ENCODE data around the gene CCDC144A.
"Not testable (repeated sequence)": the region's sequence is repeated elsewhere in the genome, so short reads cannot be mapped to it uniquely, and the experiment has no call there.

Gene CCDC144A

DNA sequence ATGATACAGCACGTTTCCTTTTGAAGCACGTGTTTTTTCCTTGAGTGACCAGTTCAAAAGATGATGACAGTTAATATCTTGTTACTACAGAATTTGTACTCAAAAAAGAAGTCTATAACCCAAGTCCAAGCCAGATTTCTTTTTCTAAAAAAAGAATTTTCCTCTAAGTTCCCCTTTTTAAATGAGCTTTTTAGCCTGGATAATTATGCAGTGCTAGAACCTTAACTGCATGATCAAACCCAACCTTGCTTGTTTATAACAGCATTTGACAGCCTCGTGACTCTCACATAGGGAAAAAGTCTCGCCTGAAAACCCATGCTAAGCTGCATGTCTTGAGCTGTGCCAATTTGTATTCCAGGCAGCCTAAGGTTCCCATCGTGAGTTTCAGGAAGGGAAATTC is 104.2 kb downstream of the CCDC144A start:
- not testable (repeated sequence) for H3K79me2 ChIP-seq (ENCODE audit: low read length); H3K9ac ChIP-seq (ENCODE audit: low read length); H3K36me3 ChIP-seq (replicated peaks; ENCODE audit: insufficient read depth, low read length); DNase-seq; H3K9me2 ChIP-seq (replicated peaks; ENCODE audit: insufficient read depth, low read length); H3K4me2 ChIP-seq (ENCODE audit: low read depth, low read length); H2AFZ ChIP-seq (ENCODE audit: low read length); H3K4me1 ChIP-seq (ENCODE audit: low read length); H3K9me3 ChIP-seq (replicated peaks; ENCODE audit: insufficient read depth, low read length); H3K27ac ChIP-seq (ENCODE audit: low read length); H3K4me3 ChIP-seq (ENCODE audit: low read length); H3F3A ChIP-seq (ENCODE audit: insufficient read depth, low read length); H4K20me1 ChIP-seq (ENCODE audit: insufficient read depth, low read length); H3K27me3 ChIP-seq (replicated peaks; ENCODE audit: insufficient read depth, low read length)

DNA sequence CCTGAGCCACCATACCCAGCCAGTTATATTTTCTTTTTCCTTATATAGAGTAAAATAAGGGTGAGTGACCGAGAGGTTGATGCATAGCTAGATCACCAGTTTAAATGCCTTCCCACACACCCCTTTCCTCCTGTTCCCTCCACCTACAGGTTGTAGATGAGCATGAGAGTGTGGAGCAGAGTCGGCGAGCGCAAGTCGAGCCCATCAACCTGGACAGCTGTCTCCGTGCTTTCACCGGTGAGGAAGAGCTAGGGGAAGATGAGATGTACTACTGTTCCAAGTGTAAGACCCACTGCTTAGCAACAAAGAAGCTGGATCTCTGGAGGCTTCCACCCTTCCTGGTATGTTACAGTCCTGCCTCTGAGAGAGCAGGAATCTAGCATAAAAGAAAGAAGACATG is 105.9 kb downstream of the CCDC144A start:
- H3K27ac ChIP-seq (ENCODE audit: low read length); H3K36me3 ChIP-seq (replicated peaks; ENCODE audit: insufficient read depth, low read length); H3K9me3 ChIP-seq (replicated peaks; ENCODE audit: insufficient read depth, low read length); H3K79me2 ChIP-seq (ENCODE audit: low read length); H3K9me2 ChIP-seq (replicated peaks; ENCODE audit: insufficient read depth, low read length); DNase-seq; H3K4me3 ChIP-seq (ENCODE audit: low read length); H2AFZ ChIP-seq (ENCODE audit: low read length); H3K27me3 ChIP-seq (replicated peaks; ENCODE audit: insufficient read depth, low read length); H3K9ac ChIP-seq (ENCODE audit: low read length); H3F3A ChIP-seq (ENCODE audit: insufficient read depth, low read length); H3K4me1 ChIP-seq (ENCODE audit: low read length); H4K20me1 ChIP-seq (ENCODE audit: insufficient read depth, low read length); H3K4me2 ChIP-seq (ENCODE audit: low read depth, low read length): not testable (repeated sequence)

- H3K9me3 ChIP-seq (replicated peaks; ENCODE audit: insufficient read depth, low read length); H3K4me1 ChIP-seq (ENCODE audit: low read length); DNase-seq; H3K36me3 ChIP-seq (replicated peaks; ENCODE audit: insufficient read depth, low read length); H3F3A ChIP-seq (ENCODE audit: insufficient read depth, low read length); H4K20me1 ChIP-seq (ENCODE audit: insufficient read depth, low read length); H3K4me2 ChIP-seq (ENCODE audit: low read depth, low read length); H3K27me3 ChIP-seq (replicated peaks; ENCODE audit: insufficient read depth, low read length); H3K4me3 ChIP-seq (ENCODE audit: low read length); H3K27ac ChIP-seq (ENCODE audit: low read length); H3K9me2 ChIP-seq (replicated peaks; ENCODE audit: insufficient read depth, low read length); H3K79me2 ChIP-seq (ENCODE audit: low read length); H2AFZ ChIP-seq (ENCODE audit: low read length); H3K9ac ChIP-seq (ENCODE audit: low read length): not testable (repeated sequence)
Observed at GRCh38 chr17:16804851-16805250, 114.8 kb downstream of the CCDC144A start.

GRCh38 chr17:16806599-16806998 is 116.6 kb downstream of the CCDC144A start:
- not testable (repeated sequence) for H3K4me3 ChIP-seq (ENCODE audit: low read length)

GRCh38 chr17:16807620-16808019 is 117.6 kb downstream of the CCDC144A start:
- H2AFZ ChIP-seq (ENCODE audit: low read length); H3K4me1 ChIP-seq (ENCODE audit: low read length); H3K27me3 ChIP-seq (replicated peaks; ENCODE audit: insufficient read depth, low read length); DNase-seq; H3K4me3 ChIP-seq (ENCODE audit: low read length); H3K79me2 ChIP-seq (ENCODE audit: low read length); H3K9me3 ChIP-seq (replicated peaks; ENCODE audit: insufficient read depth, low read length); H3K9me2 ChIP-seq (replicated peaks; ENCODE audit: insufficient read depth, low read length); H3K9ac ChIP-seq (ENCODE audit: low read length); H3K4me2 ChIP-seq (ENCODE audit: low read depth, low read length); H3K36me3 ChIP-seq (replicated peaks; ENCODE audit: insufficient read depth, low read length); H4K20me1 ChIP-seq (ENCODE audit: insufficient read depth, low read length); H3F3A ChIP-seq (ENCODE audit: insufficient read depth, low read length); H3K27ac ChIP-seq (ENCODE audit: low read length): not testable (repeated sequence)

More at GRCh38 chr17:16806599-16806998, 116.6 kb downstream of the CCDC144A start:
- H3F3A ChIP-seq (ENCODE audit: insufficient read depth, low read length); H3K9me3 ChIP-seq (replicated peaks; ENCODE audit: insufficient read depth, low read length); H3K27ac ChIP-seq (ENCODE audit: low read length); H3K4me2 ChIP-seq (ENCODE audit: low read depth, low read length); H3K36me3 ChIP-seq (replicated peaks; ENCODE audit: insufficient read depth, low read length); H2AFZ ChIP-seq (ENCODE audit: low read length); DNase-seq; H3K4me1 ChIP-seq (ENCODE audit: low read length); H3K27me3 ChIP-seq (replicated peaks; ENCODE audit: insufficient read depth, low read length); H3K9ac ChIP-seq (ENCODE audit: low read length); H3K9me2 ChIP-seq (replicated peaks; ENCODE audit: insufficient read depth, low read length); H3K79me2 ChIP-seq (ENCODE audit: low read length); H4K20me1 ChIP-seq (ENCODE audit: insufficient read depth, low read length): not testable (repeated sequence)

DNA sequence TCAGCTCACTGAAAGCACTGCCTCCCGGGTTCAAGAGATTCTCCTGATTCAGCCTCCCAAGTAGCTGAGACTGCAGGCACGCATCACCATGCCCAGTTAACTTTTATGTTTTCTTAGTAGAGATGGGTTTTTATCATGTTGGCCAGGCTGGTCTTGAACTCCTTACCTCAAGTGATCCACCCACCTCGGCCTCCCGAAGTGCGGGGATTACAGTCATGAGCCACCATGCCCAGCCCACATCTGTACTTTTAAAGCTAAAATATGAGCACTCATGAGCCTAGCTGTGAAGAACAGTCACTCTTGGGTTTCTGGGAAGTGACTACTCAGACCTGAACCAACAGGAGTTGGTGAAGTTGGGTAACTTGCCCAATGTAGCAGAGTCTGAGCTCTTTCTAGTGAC is 120.2 kb downstream of the CCDC144A start:
- H2AFZ ChIP-seq (ENCODE audit: low read length) = not testable (repeated sequence)

GRCh38 chr17:16812126-16812525 is 122.1 kb downstream of the CCDC144A start:
- H2AFZ ChIP-seq (ENCODE audit: low read length); H3K9me2 ChIP-seq (replicated peaks; ENCODE audit: insufficient read depth, low read length); H4K20me1 ChIP-seq (ENCODE audit: insufficient read depth, low read length); H3K4me1 ChIP-seq (ENCODE audit: low read length); H3F3A ChIP-seq (ENCODE audit: insufficient read depth, low read length); H3K4me3 ChIP-seq (ENCODE audit: low read length); H3K27me3 ChIP-seq (replicated peaks; ENCODE audit: insufficient read depth, low read length); H3K27ac ChIP-seq (ENCODE audit: low read length); H3K9me3 ChIP-seq (replicated peaks; ENCODE audit: insufficient read depth, low read length); H3K9ac ChIP-seq (ENCODE audit: low read length); H3K36me3 ChIP-seq (replicated peaks; ENCODE audit: insufficient read depth, low read length); H3K79me2 ChIP-seq (ENCODE audit: low read length); H3K4me2 ChIP-seq (ENCODE audit: low read depth, low read length): not testable (repeated sequence)
- DNase-seq = peak; percentile 36

More for the DNA sequence above, 120.2 kb downstream of the CCDC144A start:
- not testable (repeated sequence) for H3K9ac ChIP-seq (ENCODE audit: low read length); H3K9me2 ChIP-seq (replicated peaks; ENCODE audit: insufficient read depth, low read length); H3K4me3 ChIP-seq (ENCODE audit: low read length); H3K9me3 ChIP-seq (replicated peaks; ENCODE audit: insufficient read depth, low read length); H3K4me1 ChIP-seq (ENCODE audit: low read length); H3F3A ChIP-seq (ENCODE audit: insufficient read depth, low read length); H4K20me1 ChIP-seq (ENCODE audit: insufficient read depth, low read length); DNase-seq; H3K4me2 ChIP-seq (ENCODE audit: low read depth, low read length); H3K36me3 ChIP-seq (replicated peaks; ENCODE audit: insufficient read depth, low read length); H3K27me3 ChIP-seq (replicated peaks; ENCODE audit: insufficient read depth, low read length); H3K79me2 ChIP-seq (ENCODE audit: low read length); H3K27ac ChIP-seq (ENCODE audit: low read length)

All from MM.1S (cell line).